HG03039 (cell line): ENCODE results near the gene TIMM13.
A peak's percentile ranks its signal among the peaks of the same experiment; 100 is the strongest.
"Not testable (repeated sequence)": the region's sequence is repeated elsewhere in the genome, so short reads cannot be mapped to it uniquely, and the experiment has no call there.

Experiments used
- ATAC-seq: cut with Tn5 transposase; IDR thresholded peaks from one replicate; pipeline ENCODE4 v1.9.1; 2021; ENCODE audit warnings: mild to moderate bottlenecking, moderate library complexity; ENCODE audit not compliant: unreplicated experiment

TIMM13 gene

GRCh38 chr19:2427429-2428320 lies at the start of gene TIMM13:
TSS of gene TIMM13 (minus strand) at chr19:2427586. CDS start at chr19:2427533, 53 bp downstream.
- ATAC-seq = peak; percentile 73

DNA sequence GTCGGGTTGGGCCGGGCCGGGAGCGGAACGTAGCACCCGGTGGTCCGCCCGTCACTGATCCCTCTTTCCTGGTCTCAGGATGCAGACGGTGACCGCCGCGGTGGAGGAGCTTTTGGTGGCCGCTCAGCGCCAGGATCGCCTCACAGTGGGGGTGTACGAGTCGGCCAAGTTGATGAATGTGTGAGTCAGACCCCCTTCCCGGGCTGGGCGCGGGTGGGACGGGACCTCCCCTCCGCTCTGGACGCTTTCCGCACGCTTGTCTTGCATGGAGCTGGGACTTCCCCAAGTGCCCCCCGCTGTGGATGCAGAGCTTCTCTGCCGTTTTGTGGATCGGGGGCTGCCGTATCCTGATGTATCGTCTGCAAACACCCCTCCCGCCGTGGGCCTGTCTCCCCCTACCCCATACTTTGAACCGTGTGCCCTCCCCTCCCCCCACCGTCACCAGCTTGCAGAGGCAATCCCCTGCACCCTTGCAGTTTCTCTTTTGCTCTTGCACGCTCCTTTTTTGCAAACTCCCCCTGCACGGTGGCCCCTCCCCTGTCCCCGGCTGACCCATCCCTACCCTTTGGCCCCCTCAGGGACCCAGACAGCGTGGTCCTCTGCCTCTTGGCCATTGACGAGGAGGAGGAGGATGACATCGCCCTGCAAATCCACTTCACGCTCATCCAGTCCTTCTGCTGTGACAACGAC lies 49.2 kb upstream of the TIMM13 start:
- ATAC-seq = peak; percentile 6

- ATAC-seq = peak; percentile 42
These were observed 48.5 kb upstream of the TIMM13 start, which contains the start of gene GADD45B for GRCh38 chr19:2475702-2476450. TSS of gene GADD45B (plus strand) at chr19:2476127. CDS start at chr19:2476359, 232 bp downstream.

DNA sequence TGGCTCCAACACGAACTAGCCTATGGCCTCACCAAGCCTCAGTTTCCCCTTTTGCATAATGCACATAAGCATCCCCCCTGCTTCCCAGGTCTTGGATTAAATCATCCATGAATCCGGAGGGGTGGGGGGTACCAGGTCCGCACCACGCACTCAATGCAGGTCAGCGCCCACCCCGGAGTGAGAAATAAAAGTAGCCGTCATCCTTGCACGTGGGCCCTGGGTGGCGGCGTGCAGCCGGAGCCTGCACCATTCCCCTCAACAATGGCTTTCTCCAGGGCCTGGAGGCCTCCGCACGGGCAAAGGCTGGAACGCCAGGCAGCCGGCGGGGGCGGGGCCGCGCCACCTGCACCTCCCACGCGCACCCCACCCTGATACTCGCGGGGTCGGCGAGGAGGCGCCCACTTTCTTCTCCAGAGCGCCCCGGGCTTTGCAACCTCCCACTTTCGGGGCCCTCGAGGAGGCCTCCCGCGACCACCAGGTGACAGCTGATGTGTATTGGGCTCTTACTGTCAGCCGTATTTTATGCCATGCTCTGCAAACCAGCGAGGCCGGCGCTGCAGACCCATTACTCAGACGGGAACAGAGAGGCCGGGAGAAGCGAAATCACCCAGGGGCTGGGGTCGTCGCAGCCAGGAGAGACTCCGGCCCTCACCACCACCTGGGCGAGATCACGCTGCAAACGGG lies 47.8 kb upstream of the TIMM13 start:
- ATAC-seq = peak; percentile 4

DNA sequence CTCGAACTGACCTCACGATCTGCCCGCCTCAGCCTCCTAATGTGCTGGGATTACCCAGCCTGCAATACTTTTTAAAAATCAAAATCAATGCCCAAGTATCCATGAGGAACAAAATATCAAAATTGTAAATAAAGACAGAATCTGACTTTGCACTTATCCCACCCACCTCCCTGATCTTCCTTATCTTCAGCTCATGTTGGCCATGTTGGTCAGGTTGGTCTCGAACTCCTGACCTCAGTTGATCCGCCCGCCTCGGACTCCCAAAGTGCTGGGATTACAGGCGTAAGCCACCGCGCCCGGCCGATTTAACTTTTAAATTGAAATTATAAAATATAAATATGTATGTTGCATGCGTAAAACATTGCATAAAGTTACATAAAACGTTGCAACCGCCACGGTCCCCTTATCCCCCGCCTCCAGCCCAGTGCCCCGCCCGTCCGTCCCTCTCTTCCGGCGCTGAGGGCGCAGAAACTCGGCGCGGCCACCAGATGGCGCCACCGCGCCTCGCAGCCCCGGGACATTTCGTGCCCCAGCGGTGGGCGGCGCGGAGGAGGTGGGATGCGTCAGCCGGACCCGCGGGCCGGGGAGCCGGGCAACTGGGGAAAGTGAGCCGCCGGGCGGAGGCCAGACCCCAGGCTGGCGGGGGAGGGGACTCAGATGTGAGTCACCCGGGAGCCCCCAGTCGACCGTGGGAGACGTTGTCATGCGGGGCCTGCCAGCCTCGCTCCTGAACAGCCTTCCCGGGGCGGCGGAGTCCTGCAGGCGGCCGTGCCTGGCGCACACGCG lies 47.0 kb upstream of the TIMM13 start:
- ATAC-seq = peak; percentile 27

- ATAC-seq = not testable (repeated sequence)
These were observed 42.5 kb upstream of the TIMM13 start for GRCh38 chr19:2469915-2470200.

GRCh38 chr19:2469102-2469914 lies 41.9 kb upstream of the TIMM13 start:
- ATAC-seq = no peak

- ATAC-seq = no peak
These were observed 41.2 kb upstream of the TIMM13 start for GRCh38 chr19:2468596-2468995.

GRCh38 chr19:2464389-2464788 lies 37.0 kb upstream of the TIMM13 start:
- ATAC-seq = no peak

DNA sequence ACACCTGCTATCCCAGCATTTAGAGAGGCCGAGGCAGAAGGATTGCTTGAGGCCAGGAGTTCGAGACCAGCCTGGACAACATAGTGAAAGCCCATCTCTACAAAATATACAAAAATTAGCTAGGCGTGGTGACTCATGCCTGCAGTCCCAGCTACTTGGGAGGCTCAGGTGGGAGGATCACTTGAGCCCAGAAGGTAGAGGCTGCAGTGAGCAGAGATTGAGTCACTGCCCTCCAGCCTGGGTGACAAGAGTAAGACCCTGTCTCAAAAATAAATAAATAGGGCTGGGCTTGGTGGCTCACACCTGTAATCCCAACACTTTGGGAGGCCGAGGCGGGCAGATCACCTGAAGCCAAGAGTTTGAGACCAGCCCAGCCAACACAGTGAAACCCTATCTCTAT lies 36.3 kb upstream of the TIMM13 start:
- ATAC-seq = not testable (repeated sequence)

- no peak for ATAC-seq
These were observed 35.4 kb upstream of the TIMM13 start for GRCh38 chr19:2462635-2463421.

GRCh38 chr19:2461751-2462634 lies 34.6 kb upstream of the TIMM13 start:
- ATAC-seq = no peak

DNA sequence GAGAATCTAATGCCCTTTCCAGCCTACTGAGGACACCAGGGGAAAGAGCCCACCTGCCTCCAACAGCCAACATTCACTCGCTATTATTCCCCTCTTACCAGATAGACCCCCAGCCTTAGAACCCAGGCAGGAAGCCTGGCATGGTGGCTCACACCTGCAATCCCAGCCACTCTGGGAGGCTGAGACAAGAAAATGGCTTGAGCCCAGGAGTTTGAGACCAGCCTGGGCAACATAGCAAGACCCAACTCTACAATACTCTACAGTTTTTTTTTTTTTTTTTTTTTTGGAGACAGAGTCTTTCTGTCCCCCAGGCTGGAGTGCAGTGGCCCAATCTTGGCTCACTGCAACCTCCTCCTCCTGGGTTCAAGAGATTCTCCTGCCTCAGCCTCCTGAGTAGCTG lies 32.9 kb upstream of the TIMM13 start:
- ATAC-seq = no peak

- not testable (repeated sequence) for ATAC-seq
These were observed 31.4 kb upstream of the TIMM13 start for GRCh38 chr19:2458776-2459175.

GRCh38 chr19:2458054-2458453 lies 30.7 kb upstream of the TIMM13 start:
- ATAC-seq = no peak

DNA sequence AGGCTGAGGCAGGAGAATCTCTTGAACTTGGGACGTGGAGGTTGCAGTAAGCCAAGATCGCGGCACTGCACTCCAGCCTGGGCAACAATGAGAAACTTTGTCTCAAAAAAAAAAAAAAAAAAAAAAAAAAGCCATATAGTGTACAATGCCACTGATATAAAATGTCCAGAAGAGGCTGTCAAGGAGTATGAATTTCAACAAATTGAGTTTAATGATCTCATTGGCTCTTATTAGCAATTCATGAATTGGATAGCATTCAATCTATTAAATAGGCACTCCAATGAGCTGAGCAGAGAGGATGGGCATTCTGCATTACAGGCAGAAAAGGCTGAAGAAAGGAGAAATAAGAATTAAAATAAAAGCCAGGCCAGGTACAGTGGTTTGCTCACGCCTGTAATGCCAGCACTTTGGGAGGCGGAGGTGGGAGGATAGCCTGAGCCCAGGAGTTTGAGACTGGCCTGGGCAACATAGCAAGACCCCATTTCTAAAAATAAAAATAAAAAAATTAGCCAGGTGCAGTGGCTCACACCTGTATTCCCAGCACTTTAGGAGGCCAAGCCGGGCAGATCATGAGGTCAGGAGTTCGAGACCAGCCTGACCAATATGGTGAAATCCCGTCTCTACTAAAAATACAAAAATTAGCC lies 30.1 kb upstream of the TIMM13 start:
- ATAC-seq = no peak
